Sigmoid colon (tissue), 7 donors: ENCODE measurements around the gene TSEN2. TPM values are rescaled to one million over a fixed set of nuclear protein-coding genes. Genes with fewer than 3 reads are reported as not detected.

Experiments
- DNase-seq: peaks from one replicate; pipeline ENCODE4 v3.0.0-alpha.2; 2019
- H3K27ac ChIP-seq, 4 donors: fragments of 200-600 bp; sonication (generic); one replicate each; pipeline ENCODE4 v1.5.1; 2016 to 2019; ENCODE audit warnings: mild to moderate bottlenecking in 1 of 4
- H3K27me3 ChIP-seq, 3 donors: fragments of 200-600 bp; sonication (generic); one replicate each; pipeline ENCODE4 v1.5.1; 2019; ENCODE audit warnings: mild to moderate bottlenecking in 1 of 3
- H3K36me3 ChIP-seq, 4 donors: fragments of 200-600 bp; sonication (generic); one replicate each; pipeline ENCODE4 v1.5.1; 2016 to 2019
- H3K4me1 ChIP-seq, 4 donors: fragments of 200-600 bp; sonication (generic); one replicate each; pipeline ENCODE4 v1.5.1; 2017 to 2019
- H3K4me3 ChIP-seq, 4 donors: fragments of 200-600 bp; sonication (generic); one replicate each; pipeline ENCODE4 v1.5.1; 2017 to 2019; ENCODE audit warnings: mild to moderate bottlenecking in 2 of 4, moderate library complexity in 1 of 4
- H3K9me3 ChIP-seq, 4 donors: fragments of 200-600 bp in 3 of 4; sonication (generic) in 3 of 4; one replicate each; pipeline versions ENCODE4 v1.5.1 to v1.6.1; 2013 to 2019
- EP300 ChIP-seq, 4 donors: sonication (generic); formaldehyde crosslinking; IDR thresholded peaks; one replicate each; pipeline ENCODE4 v1.6.1; 2017; ENCODE audit warnings: antibody characterized with exemption in 4 of 4
- POLR2A ChIP-seq, 2 donors: fragments of 450-650 bp; IDR thresholded peaks; one replicate each; pipeline ENCODE4 v1.6.1; 2016; ENCODE audit warnings: antibody characterized with exemption in 2 of 2, mild to moderate bottlenecking in 2 of 2, moderate library complexity in 2 of 2
- POLR2AphosphoS5 ChIP-seq, 4 donors: sonication (generic); formaldehyde crosslinking; IDR thresholded peaks; one replicate each; pipeline ENCODE4 v1.6.1; 2017; ENCODE audit warnings: antibody characterized with exemption in 4 of 4
- WGBS, 2 donors: extraction: QIAGEN DNeasy Blood & Tissue Kit; methylation state at CpG; one replicate each; pipeline ENCODE4 v1.1.7; 2013; 5-methylcytosine and 5-hydroxymethylcytosine counted together
- intact Hi-C: fragments of 100-400 bp; cut with DNase I; formaldehyde crosslinking; loops from one replicate; pipeline ENCODE4 v1.15.1; 2023
- polyA plus RNA-seq, 3 donors: library from polyadenylated mRNA; stranded (reverse); fragments of 200-250 nt; gene quantifications; one replicate each; pipeline ENCODE4 v1.2.3, GENCODE V29; 2013
- total RNA-seq, 4 donors: library from RNA; depleted of rRNA; stranded (reverse); fragments of >200 nt; gene quantifications; one replicate each; pipeline ENCODE4 v1.1.0, GENCODE V29; 2016
- TF ChIP-seq, protein P1 (sequence below), 4 experiments: fragments of 450-650 bp in 3 of 4; fragments of 200-600 bp in 1 of 4; IDR thresholded peaks; one replicate each; pipeline ENCODE4 v1.5.1; 2016 to 2019; ENCODE audit warnings: antibody characterized with exemption in 4 of 4, mild to moderate bottlenecking in 3 of 4, moderate library complexity in 2 of 4
- donor health status: healthy with polysubstance abuse.
- donor health status: Bipolar disorder and iron deficiency.
- donor health status: healthy.

TSEN2 gene
- total and polyA plus RNA-seq, 7 donors, result 4.2 to 23.0 (median 16.1) TPM

DNA sequence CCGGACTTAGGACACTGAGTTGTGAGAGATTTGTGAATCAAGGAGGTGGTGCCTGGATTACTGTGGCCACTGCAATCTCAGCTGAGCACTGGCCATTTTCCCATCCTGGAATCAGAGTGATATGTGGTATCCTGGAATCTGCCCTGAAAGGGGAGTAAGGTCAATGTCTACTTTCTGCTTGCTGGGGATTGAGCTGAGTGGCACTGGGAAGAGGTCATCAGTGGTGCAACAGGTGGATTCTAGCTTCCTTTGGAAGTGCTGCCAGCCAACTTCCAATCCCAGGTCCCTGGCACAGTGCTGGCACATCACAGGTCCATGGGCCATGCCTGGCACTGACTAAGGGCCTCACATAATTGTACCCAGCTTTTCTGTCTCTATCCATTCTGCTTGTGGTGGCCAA lies 20.6 kb upstream of the TSEN2 start:
- H3K4me3 ChIP-seq, result no peak overlapping the region
- no peaks in the 10 kb centered on the region for H3K4me1 ChIP-seq
- TF ChIP-seq EP300 (IDR thresholded peaks at IDR 0.05) (no peak), POLR2A (IDR thresholded peaks at IDR 0.05) (no peak), POLR2AphosphoS5 (IDR thresholded peaks at IDR 0.05) (no peak)
- TF ChIP-seq, protein P1, sequence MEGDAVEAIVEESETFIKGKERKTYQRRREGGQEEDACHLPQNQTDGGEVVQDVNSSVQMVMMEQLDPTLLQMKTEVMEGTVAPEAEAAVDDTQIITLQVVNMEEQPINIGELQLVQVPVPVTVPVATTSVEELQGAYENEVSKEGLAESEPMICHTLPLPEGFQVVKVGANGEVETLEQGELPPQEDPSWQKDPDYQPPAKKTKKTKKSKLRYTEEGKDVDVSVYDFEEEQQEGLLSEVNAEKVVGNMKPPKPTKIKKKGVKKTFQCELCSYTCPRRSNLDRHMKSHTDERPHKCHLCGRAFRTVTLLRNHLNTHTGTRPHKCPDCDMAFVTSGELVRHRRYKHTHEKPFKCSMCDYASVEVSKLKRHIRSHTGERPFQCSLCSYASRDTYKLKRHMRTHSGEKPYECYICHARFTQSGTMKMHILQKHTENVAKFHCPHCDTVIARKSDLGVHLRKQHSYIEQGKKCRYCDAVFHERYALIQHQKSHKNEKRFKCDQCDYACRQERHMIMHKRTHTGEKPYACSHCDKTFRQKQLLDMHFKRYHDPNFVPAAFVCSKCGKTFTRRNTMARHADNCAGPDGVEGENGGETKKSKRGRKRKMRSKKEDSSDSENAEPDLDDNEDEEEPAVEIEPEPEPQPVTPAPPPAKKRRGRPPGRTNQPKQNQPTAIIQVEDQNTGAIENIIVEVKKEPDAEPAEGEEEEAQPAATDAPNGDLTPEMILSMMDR (IDR thresholded peaks at IDR 0.05), result no peak
- intact Hi-C loops, result no loop called here
- DNase-seq, result no peak
- no peak overlapping the region for H3K27ac ChIP-seq
- no peaks in the 10 kb centered on the region for H3K9me3 ChIP-seq
- WGBS, 2 donors, result 95 to 98% methylated on average over 1 of the region's 1 CpG
- no peaks in the 10 kb centered on the region for H3K27me3 ChIP-seq
- no peaks in the 10 kb centered on the region for H3K36me3 ChIP-seq

DNA sequence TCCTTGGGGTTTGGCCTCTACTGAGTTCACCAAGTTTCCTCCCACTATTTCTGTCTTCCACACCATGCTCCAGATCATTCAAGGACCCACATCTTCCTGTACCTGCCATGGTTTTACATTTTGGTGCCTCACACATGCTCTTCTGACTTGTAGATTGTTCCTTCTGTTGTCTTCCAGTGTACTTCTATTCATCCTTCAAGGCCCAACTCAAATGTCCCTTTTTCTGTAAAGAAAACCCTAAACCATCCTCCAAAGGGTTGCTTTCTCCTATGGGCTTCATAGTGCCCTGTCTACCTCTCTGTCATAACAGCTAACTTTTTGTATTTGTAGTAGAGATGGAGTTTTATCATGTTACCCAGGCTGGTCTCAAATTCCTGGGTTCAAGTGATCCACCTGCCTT lies 20.1 kb upstream of the TSEN2 start:
- no peak for DNase-seq
- H3K4me3 ChIP-seq, result no peak overlapping the region
- no peaks in the 10 kb centered on the region for H3K9me3 ChIP-seq
- H3K27ac ChIP-seq, result no peak overlapping the region
- TF ChIP-seq EP300 (IDR thresholded peaks at IDR 0.05) (no peak), POLR2AphosphoS5 (IDR thresholded peaks at IDR 0.05) (no peak), POLR2A (IDR thresholded peaks at IDR 0.05) (no peak)
- TF ChIP-seq, protein P1 (IDR thresholded peaks at IDR 0.05), result no peak
- H3K27me3 ChIP-seq, result no peaks in the 10 kb centered on the region
- intact Hi-C loops, result no loop called here
- H3K4me1 ChIP-seq, result no peaks in the 10 kb centered on the region
- no peaks in the 10 kb centered on the region for H3K36me3 ChIP-seq

DNA sequence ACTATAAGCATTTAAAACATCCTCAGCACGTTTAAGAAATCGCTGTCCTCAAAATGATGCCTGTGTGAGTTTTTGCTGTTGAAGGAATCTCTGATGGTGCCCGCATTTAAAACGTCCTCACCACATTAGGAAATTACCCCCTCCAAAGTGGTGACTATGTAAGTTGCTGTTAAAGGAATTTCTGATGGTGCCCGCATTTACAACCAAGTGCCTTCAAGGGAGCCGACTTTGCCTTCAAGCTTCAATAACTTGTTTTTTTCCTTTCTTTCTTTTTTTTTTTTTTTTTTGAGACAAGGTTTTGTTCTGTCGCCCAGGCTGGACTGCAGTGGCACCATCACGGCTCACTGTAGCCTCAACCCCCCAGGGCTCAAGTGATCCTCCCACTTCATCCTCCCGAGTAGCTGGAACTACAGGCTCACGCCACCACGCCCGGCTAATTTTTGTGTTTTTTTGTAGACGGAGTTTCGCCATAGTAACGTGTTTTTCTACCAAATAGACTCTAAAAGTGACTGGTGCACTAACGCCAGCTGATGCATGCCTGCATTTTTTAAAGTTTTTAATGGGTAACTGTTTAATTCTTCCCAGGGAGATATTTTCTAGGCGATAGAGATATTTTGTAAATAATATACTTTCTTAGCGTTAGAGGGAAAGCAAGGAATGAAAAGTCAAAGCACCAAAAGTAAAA lies 19.0 kb upstream of the TSEN2 start:
- no peak for DNase-seq
- no peak overlapping the region for H3K4me3 ChIP-seq
- H3K9me3 ChIP-seq, result no peaks in the 10 kb centered on the region
- H3K27me3 ChIP-seq, result no peaks in the 10 kb centered on the region
- WGBS, 2 donors, result 91% methylated on average over 18 of the region's 18 CpGs
- H3K4me1 ChIP-seq, result no peaks in the 10 kb centered on the region
- intact Hi-C loops, result no loop called here
- H3K27ac ChIP-seq, result no peak overlapping the region
- H3K36me3 ChIP-seq, result no peaks in the 10 kb centered on the region
- TF ChIP-seq EP300 (IDR thresholded peaks at IDR 0.05) (no peak), POLR2A (IDR thresholded peaks at IDR 0.05) (no peak), POLR2AphosphoS5 (IDR thresholded peaks at IDR 0.05) (no peak)
- TF ChIP-seq, protein P1 (IDR thresholded peaks at IDR 0.05), result no peak

GRCh38 chr3:12465836-12466225 lies 18.4 kb upstream of the TSEN2 start:
- TF ChIP-seq POLR2AphosphoS5 (IDR thresholded peaks at IDR 0.05) (no peak), POLR2A (IDR thresholded peaks at IDR 0.05) (no peak), EP300 (IDR thresholded peaks at IDR 0.05) (no peak)
- TF ChIP-seq, protein P1 (IDR thresholded peaks at IDR 0.05), result no peak
- Histone ChIP-seq H3K27ac (no peak overlapping the region), H3K27me3 (no peaks in the 10 kb centered on the region), H3K9me3 (no peaks in the 10 kb centered on the region), H3K36me3 (no peaks in the 10 kb centered on the region), H3K4me1 (no peaks in the 10 kb centered on the region), H3K4me3 (no peak overlapping the region)
- WGBS, 2 donors, result 26 to 60% methylated on average over 4 of the region's 4 CpGs
- no peak for DNase-seq
- intact Hi-C loops, result no loop called here

GRCh38 chr3:12467746-12468145 lies 16.5 kb upstream of the TSEN2 start:
- WGBS, 2 donors, result 29 to 77% methylated on average over 2 of the region's 2 CpGs
- H3K4me1 ChIP-seq, result no peaks in the 10 kb centered on the region
- no peaks in the 10 kb centered on the region for H3K9me3 ChIP-seq
- no peak overlapping the region for H3K4me3 ChIP-seq
- TF ChIP-seq POLR2A (IDR thresholded peaks at IDR 0.05) (no peak), POLR2AphosphoS5 (IDR thresholded peaks at IDR 0.05) (no peak), EP300 (IDR thresholded peaks at IDR 0.05) (no peak)
- TF ChIP-seq, protein P1 (IDR thresholded peaks at IDR 0.05), result no peak
- H3K27ac ChIP-seq, result no peak overlapping the region
- H3K36me3 ChIP-seq, result no peaks in the 10 kb centered on the region
- no peak for DNase-seq
- H3K27me3 ChIP-seq, result no peaks in the 10 kb centered on the region
- intact Hi-C loops, result no loop called here
